HepG2 (cell line): ENCODE results near the gene CAMTA1. TPM values are rescaled to one million over a fixed set of nuclear protein-coding genes. Genes with fewer than 3 reads are reported as not detected.
A peak's percentile ranks its signal among the peaks of the same experiment; 100 is the strongest.

ENCODE experiments used
- AHR ChIP-seq: IDR thresholded peaks from 2 replicates; pipeline ENCODE4 v1.6.1; 2018; ENCODE audit warnings: missing genetic modification reagents, missing compliant biosample characterization
- BRD4 ChIP-seq: sonication (generic); formaldehyde crosslinking; IDR thresholded peaks from 2 replicates; pipeline ENCODE4 v1.4.0; 2020; ENCODE audit warnings: missing genetic modification reagents
- GATAD2A ChIP-seq: IDR thresholded peaks from 2 replicates; pipeline ENCODE4 v1.6.1; 2016
- GTF3A ChIP-seq: sonication (generic); formaldehyde crosslinking; conservative IDR thresholded peaks from 2 replicates; pipeline ENCODE4 v1.4.0; 2020; ENCODE audit warnings: mild to moderate bottlenecking, missing genetic modification reagents
- HNF4A ChIP-seq: sonication (generic); formaldehyde crosslinking; IDR thresholded peaks from 2 replicates; pipeline ENCODE4 v1.4.0; 2020; ENCODE audit warnings: missing genetic modification reagents
- NR2C2 ChIP-seq: sonication (generic); formaldehyde crosslinking; IDR thresholded peaks from 2 replicates; pipeline ENCODE4 v1.4.0; 2020; ENCODE audit warnings: missing genetic modification reagents, mild to moderate bottlenecking, moderate library complexity, borderline replicate concordance
- RBFOX2 ChIP-seq: fragments of 200-400 bp; formaldehyde crosslinking; IDR thresholded peaks from 2 replicates; pipeline ENCODE4 v1.6.1; 2017; ENCODE audit warnings: low read depth, mild to moderate bottlenecking, low read length
- SALL1 ChIP-seq: sonication (generic); formaldehyde crosslinking; IDR thresholded peaks from 2 replicates; pipeline ENCODE4 v1.8.0; 2022; ENCODE audit warnings: mild to moderate bottlenecking, missing genetic modification reagents
- SCMH1 ChIP-seq: sonication (generic); formaldehyde crosslinking; IDR thresholded peaks from 2 replicates; pipeline ENCODE4 v1.9.0; 2021; ENCODE audit warnings: missing genetic modification reagents, mild to moderate bottlenecking, borderline replicate concordance
- SOX5 ChIP-seq: IDR thresholded peaks from 2 replicates; pipeline ENCODE4 v1.6.1; 2016; ENCODE audit warnings: borderline replicate concordance
- XBP1 ChIP-seq: sonication (generic); formaldehyde crosslinking; IDR thresholded peaks from 2 replicates; pipeline ENCODE4 v1.5.0; 2020; ENCODE audit warnings: missing genetic modification reagents
- ZC3H13 ChIP-seq: sonication (generic); formaldehyde crosslinking; IDR thresholded peaks from 2 replicates; pipeline ENCODE4 v1.8.1; 2023; ENCODE audit warnings: mild to moderate bottlenecking, missing genetic modification reagents, moderate library complexity
- ZKSCAN5 ChIP-seq: sonication (generic); formaldehyde crosslinking; IDR thresholded peaks from 2 replicates; pipeline ENCODE4 v1.5.1; 2020; ENCODE audit warnings: mild to moderate bottlenecking, missing genetic modification reagents
- ZNF333 ChIP-seq: sonication (generic); formaldehyde crosslinking; IDR thresholded peaks from 2 replicates; pipeline ENCODE4 v1.4.0; 2020; ENCODE audit warnings: mild to moderate bottlenecking, missing genetic modification reagents, borderline replicate concordance
- ZNF570 ChIP-seq: sonication (generic); formaldehyde crosslinking; IDR thresholded peaks from 2 replicates; pipeline ENCODE4 v1.4.0; 2020; ENCODE audit warnings: mild to moderate bottlenecking, missing genetic modification reagents, borderline replicate concordance
- ZNF782 ChIP-seq: sonication (generic); formaldehyde crosslinking; IDR thresholded peaks from 2 replicates; pipeline ENCODE4 v1.4.0; 2020; ENCODE audit warnings: missing genetic modification reagents, mild to moderate bottlenecking, borderline replicate concordance
- polyA plus RNA-seq, 8 experiments: library from polyadenylated mRNA; depleted of rRNA in 3 of 8; stranded (reverse) in 7 of 8; unstranded in 1 of 8; fragments of >200 nt; fragmentation: Illumina TruSeq in 4 of 8; extraction: Trizol in 4 of 8; gene quantifications; 2 replicates each; pipeline versions ENCODE4 v1.2.1 to v1.2.3, GENCODE V29; 2011 to 2016; ENCODE audit warnings: low read depth in 4 of 8, missing spikeins in 1 of 8, mixed read lengths in 1 of 8; ENCODE audit not compliant: insufficient read depth in 1 of 8
- total RNA-seq, 5 experiments: library from RNA; depleted of rRNA; stranded (reverse); fragments of >200 nt; fragmentation: Illumina TruSeq; extraction: Trizol; gene quantifications; 2 replicates each; pipeline ENCODE4 v1.2.3, GENCODE V29; 2016; ENCODE audit warnings: low read depth in 1 of 5
- TF ChIP-seq, protein P1 (sequence below): IDR thresholded peaks from 2 replicates; pipeline ENCODE4 v1.6.1; 2016; ENCODE audit warnings: low read depth, borderline replicate concordance
- TF ChIP-seq, protein P2 (sequence below): sonication (generic); formaldehyde crosslinking; conservative IDR thresholded peaks from 2 replicates; pipeline ENCODE4 v1.8.0; 2022; ENCODE audit warnings: mild to moderate bottlenecking, moderate library complexity, missing genetic modification reagents
- TF ChIP-seq, protein P3 (sequence below): IDR thresholded peaks from 2 replicates; pipeline ENCODE4 v1.6.1; 2016; ENCODE audit warnings: missing biosample characterization, missing genetic modification reagents, low read depth
- TF ChIP-seq, protein P4 (sequence below): sonication (generic); formaldehyde crosslinking; IDR thresholded peaks from 2 replicates; pipeline ENCODE4 v1.5.1; 2020; ENCODE audit warnings: mild to moderate bottlenecking, missing genetic modification reagents, moderate library complexity
- TF ChIP-seq, protein P5 (sequence below): sonication (generic); formaldehyde crosslinking; IDR thresholded peaks from 2 replicates; pipeline ENCODE4 v1.8.1; 2023; ENCODE audit warnings: mild to moderate bottlenecking, missing genetic modification reagents
- TF ChIP-seq, protein P6 (sequence below): sonication (generic); formaldehyde crosslinking; IDR thresholded peaks from 2 replicates; pipeline ENCODE4 v1.8.0; 2022; ENCODE audit warnings: mild to moderate bottlenecking, missing genetic modification reagents, borderline replicate concordance
- TF ChIP-seq, protein P7 (sequence below): sonication (generic); formaldehyde crosslinking; IDR thresholded peaks from 2 replicates; pipeline ENCODE4 v1.4.0; 2020; ENCODE audit warnings: low read depth, mild to moderate bottlenecking, missing genetic modification reagents

CAMTA1 gene
- total and polyA plus RNA-seq, 2 of the 13 experiments (the other 11 are each of a cell fraction or from before 2014, with no cell fraction given) = 25.0 to 36.4 TPM

DNA sequence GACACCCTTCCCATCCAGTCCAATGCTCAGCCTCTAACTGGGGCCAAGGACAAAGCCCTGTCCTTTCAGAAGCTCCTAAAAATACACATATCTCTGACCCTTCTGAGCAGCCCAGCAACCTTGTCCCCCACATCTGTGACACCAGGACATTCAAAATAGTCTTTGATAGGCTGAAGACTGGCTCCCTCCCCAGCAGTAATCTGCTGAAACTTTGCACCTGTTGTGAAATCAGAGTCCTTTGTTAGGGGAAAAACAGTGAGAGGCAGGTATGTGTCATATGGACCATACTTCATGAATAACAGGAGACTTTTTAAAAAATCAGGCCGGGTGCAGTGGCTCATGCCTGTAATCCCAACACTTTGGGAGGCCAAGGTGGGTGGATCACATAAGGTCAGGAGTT, 903.4 kb downstream of the CAMTA1 start (continued):
- no peak for TF ChIP-seq RBFOX2
- no peak for TF ChIP-seq ZNF570 (CRISPR knock-in tag)
- TF ChIP-seq, protein P1, sequence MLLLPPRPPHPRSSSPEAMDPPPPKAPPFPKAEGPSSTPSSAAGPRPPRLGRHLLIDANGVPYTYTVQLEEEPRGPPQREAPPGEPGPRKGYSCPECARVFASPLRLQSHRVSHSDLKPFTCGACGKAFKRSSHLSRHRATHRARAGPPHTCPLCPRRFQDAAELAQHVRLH = no peak
- TF ChIP-seq, protein P2, sequence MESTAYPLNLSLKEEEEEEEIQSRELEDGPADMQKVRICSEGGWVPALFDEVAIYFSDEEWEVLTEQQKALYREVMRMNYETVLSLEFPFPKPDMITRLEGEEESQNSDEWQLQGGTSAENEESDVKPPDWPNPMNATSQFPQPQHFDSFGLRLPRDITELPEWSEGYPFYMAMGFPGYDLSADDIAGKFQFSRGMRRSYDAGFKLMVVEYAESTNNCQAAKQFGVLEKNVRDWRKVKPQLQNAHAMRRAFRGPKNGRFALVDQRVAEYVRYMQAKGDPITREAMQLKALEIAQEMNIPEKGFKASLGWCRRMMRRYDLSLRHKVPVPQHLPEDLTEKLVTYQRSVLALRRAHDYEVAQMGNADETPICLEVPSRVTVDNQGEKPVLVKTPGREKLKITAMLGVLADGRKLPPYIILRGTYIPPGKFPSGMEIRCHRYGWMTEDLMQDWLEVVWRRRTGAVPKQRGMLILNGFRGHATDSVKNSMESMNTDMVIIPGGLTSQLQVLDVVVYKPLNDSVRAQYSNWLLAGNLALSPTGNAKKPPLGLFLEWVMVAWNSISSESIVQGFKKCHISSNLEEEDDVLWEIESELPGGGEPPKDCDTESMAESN = no peak
- no peak for TF ChIP-seq ZKSCAN5 (CRISPR knock-in tag)
- TF ChIP-seq ZNF782 (CRISPR knock-in tag) = no peak
- no peak for TF ChIP-seq XBP1 (CRISPR knock-in tag)
- TF ChIP-seq AHR (CRISPR knock-in tag) = no peak
- no peak for TF ChIP-seq ZC3H13
- TF ChIP-seq GTF3A (CRISPR knock-in tag) = no peak
- peak; percentile 95 for TF ChIP-seq SOX5 (CRISPR knock-in tag)
- TF ChIP-seq GATAD2A (CRISPR knock-in tag) = peak; percentile 83
- TF ChIP-seq, protein P3, sequence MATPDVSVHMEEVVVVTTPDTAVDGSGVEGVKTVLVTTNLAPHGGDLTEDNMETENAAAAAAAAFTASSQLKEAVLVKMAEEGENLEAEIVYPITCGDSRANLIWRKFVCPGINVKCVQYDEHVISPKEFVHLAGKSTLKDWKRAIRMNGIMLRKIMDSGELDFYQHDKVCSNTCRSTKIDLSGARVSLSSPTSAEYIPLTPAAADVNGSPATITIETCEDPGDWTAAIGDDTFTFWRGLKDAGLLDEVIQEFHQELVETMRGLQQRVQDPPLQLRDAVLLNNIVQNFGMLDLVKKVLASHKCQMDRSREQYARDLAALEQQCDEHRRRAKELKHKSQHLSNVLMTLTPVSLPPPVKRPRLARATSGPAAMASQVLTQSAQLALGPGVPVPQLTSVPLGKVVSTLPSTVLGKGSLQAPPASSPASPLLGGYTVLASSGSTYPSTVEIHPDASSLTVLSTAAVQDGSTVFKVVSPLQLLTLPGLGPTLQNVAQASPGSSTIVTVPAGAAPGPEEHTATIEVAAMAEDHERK (CRISPR knock-in tag) = no peak
- peak; percentile 71 for TF ChIP-seq SALL1 (CRISPR knock-in tag)
- TF ChIP-seq, protein P4, sequence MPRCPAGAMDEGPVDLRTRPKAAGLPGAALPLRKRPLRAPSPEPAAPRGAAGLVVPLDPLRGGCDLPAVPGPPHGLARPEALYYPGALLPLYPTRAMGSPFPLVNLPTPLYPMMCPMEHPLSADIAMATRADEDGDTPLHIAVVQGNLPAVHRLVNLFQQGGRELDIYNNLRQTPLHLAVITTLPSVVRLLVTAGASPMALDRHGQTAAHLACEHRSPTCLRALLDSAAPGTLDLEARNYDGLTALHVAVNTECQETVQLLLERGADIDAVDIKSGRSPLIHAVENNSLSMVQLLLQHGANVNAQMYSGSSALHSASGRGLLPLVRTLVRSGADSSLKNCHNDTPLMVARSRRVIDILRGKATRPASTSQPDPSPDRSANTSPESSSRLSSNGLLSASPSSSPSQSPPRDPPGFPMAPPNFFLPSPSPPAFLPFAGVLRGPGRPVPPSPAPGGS (CRISPR knock-in tag) = no peak
- TF ChIP-seq BRD4 = no peak
- no peak for TF ChIP-seq SCMH1 (CRISPR knock-in tag)
- TF ChIP-seq, protein P5, sequence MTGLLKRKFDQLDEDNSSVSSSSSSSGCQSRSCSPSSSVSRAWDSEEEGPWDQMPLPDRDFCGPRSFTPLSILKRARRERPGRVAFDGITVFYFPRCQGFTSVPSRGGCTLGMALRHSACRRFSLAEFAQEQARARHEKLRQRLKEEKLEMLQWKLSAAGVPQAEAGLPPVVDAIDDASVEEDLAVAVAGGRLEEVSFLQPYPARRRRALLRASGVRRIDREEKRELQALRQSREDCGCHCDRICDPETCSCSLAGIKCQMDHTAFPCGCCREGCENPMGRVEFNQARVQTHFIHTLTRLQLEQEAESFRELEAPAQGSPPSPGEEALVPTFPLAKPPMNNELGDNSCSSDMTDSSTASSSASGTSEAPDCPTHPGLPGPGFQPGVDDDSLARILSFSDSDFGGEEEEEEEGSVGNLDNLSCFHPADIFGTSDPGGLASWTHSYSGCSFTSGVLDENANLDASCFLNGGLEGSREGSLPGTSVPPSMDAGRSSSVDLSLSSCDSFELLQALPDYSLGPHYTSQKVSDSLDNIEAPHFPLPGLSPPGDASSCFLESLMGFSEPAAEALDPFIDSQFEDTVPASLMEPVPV (CRISPR knock-in tag) = no peak
- no peak for TF ChIP-seq ZNF333 (CRISPR knock-in tag)
- peak; percentile 95 for TF ChIP-seq HNF4A
- TF ChIP-seq, protein P6, sequence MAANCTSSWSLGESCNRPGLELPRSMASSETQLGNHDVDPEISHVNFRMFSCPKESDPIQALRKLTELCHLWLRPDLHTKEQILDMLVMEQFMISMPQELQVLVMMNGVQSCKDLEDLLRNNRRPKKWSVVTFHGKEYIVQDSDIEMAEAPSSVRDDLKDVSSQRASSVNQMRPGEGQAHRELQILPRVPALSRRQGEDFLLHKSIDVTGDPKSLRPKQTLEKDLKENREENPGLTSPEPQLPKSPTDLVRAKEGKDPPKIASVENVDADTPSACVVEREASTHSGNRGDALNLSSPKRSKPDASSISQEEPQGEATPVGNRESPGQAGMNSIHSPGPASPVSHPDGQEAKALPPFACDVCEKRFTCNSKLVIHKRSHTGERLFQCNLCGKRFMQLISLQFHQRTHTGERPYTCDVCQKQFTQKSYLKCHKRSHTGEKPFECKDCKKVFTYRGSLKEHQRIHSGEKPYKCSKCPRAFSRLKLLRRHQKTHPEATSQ (CRISPR knock-in tag) = no peak
- TF ChIP-seq NR2C2 (CRISPR knock-in tag) = no peak
- TF ChIP-seq, protein P7, sequence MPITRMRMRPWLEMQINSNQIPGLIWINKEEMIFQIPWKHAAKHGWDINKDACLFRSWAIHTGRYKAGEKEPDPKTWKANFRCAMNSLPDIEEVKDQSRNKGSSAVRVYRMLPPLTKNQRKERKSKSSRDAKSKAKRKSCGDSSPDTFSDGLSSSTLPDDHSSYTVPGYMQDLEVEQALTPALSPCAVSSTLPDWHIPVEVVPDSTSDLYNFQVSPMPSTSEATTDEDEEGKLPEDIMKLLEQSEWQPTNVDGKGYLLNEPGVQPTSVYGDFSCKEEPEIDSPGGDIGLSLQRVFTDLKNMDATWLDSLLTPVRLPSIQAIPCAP (CRISPR knock-in tag) = no peak
